Loucy (cell line): ENCODE results near the gene SNORC.

Source experiments
- H2AFZ ChIP-seq: fragments of 200-600 bp; sonication (generic); 2 replicates; pipeline ENCODE4 v1.6.0; 2016; ENCODE audit warnings: antibody characterized with exemption, mild to moderate bottlenecking, low read length, moderate library complexity
- H3F3A ChIP-seq: fragments of 200-600 bp; 2 replicates; pipeline ENCODE4 v1.6.0; 2016; ENCODE audit warnings: antibody characterized with exemption, low read depth, mild to moderate bottlenecking
- H3K27me3 ChIP-seq: fragments of 200-600 bp; sonication (generic); 2 replicates; pipeline ENCODE4 v1.6.1; 2014; ENCODE audit warnings: low read length, mild to moderate bottlenecking; ENCODE audit not compliant: insufficient read depth, poor library complexity, severe bottlenecking
- H3K36me3 ChIP-seq: fragments of 200-600 bp; sonication (generic); 2 replicates; pipeline ENCODE4 v1.6.1; 2016; ENCODE audit warnings: low read length; ENCODE audit not compliant: insufficient read depth
- H3K4me1 ChIP-seq: fragments of 200-600 bp; sonication (generic); 2 replicates; pipeline ENCODE4 v1.5.1; 2014; ENCODE audit warnings: low read length, mild to moderate bottlenecking; ENCODE audit not compliant: insufficient read depth, poor library complexity, severe bottlenecking
- H3K4me2 ChIP-seq: fragments of 200-600 bp; sonication (generic); 2 replicates; pipeline ENCODE4 v1.6.0; 2014; ENCODE audit warnings: antibody characterized with exemption, low read length, low read depth, mild to moderate bottlenecking; ENCODE audit not compliant: poor library complexity, severe bottlenecking
- H3K4me3 ChIP-seq: fragments of 200-600 bp; sonication (generic); 2 replicates; pipeline ENCODE4 v1.5.1; 2014; ENCODE audit warnings: low read length, mild to moderate bottlenecking, mixed read lengths; ENCODE audit not compliant: poor library complexity, severe bottlenecking
- H3K79me2 ChIP-seq: fragments of 200-600 bp; sonication (generic); 2 replicates; pipeline ENCODE4 v1.6.1; 2014; ENCODE audit warnings: low read length; ENCODE audit not compliant: insufficient read depth
- H3K9ac ChIP-seq: fragments of 200-600 bp; sonication (generic); 2 replicates; pipeline ENCODE4 v1.6.0; 2014; ENCODE audit warnings: mild to moderate bottlenecking, low read depth, low read length, moderate library complexity; ENCODE audit not compliant: poor library complexity, severe bottlenecking
- H3K9me2 ChIP-seq: fragments of 200-600 bp; sonication (generic); replicated peaks from 2 replicates; pipeline ENCODE4 v1.6.1; 2016; ENCODE audit warnings: low read depth, low read length, mixed read lengths
- H3K9me3 ChIP-seq: fragments of 200-600 bp; sonication (generic); 2 replicates; pipeline ENCODE4 v1.6.1; 2014; ENCODE audit warnings: mild to moderate bottlenecking, antibody characterized with exemption, low read length, low read depth; ENCODE audit not compliant: insufficient read depth
- H4K20me1 ChIP-seq: fragments of 200-600 bp; sonication (generic); 2 replicates; pipeline ENCODE4 v1.6.0; 2014; ENCODE audit warnings: antibody characterized with exemption, low read length, mild to moderate bottlenecking; ENCODE audit not compliant: insufficient read depth, poor library complexity, severe bottlenecking
- EZH2phosphoT487 ChIP-seq: fragments of 200-600 bp; IDR thresholded peaks from 2 replicates; pipeline ENCODE4 v1.6.1; 2018; ENCODE audit warnings: antibody characterized with exemption, mild to moderate bottlenecking, moderate library complexity, borderline replicate concordance
- TF ChIP-seq, protein P1 (sequence below): fragments of 200-600 bp; sonication (generic); conservative IDR thresholded peaks from 2 replicates; pipeline ENCODE4 v1.5.1; 2014; ENCODE audit warnings: mild to moderate bottlenecking, antibody characterized with exemption, low read length

The SNORC gene

DNA sequence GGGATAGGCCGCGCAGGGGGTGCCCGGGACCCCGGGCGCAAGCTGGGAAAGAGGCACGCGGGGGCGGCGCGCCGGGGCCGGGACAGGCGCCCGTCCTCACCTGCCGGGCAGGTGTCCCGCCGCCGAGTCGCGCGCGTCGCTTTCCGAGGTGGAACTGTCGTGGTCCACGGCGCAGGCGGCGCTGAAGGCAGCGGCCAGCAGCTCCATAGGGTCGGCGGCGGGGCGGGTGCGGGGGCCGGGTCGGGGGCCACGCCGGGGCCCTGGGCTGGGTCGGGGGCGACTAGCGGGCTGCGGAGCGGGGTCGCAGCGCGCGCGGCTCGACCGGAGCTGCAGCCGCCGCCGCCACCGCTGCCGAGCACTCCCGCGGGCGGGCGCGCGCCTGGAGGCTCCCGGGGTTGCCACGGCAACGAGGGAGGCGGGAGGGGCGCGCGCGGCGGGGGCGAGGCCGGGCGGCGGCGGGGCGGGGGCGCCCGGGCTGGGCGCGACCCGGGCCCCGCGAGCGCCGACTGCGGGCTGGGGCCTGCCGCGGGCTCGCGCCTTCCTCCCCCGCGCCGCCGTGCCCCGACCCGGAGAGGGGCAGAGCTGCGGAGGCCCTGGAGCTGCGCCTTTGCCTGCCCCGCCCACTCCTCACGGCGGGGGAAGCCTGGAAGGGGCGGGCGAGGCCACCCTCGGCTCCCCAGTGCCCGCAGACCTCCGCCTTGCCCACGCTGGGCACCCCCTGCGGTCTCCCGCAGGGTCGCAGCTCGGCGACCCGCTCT lies 57.9 kb downstream of the SNORC start:
- Histone ChIP-seq H3K27me3 (no peaks in the 10 kb centered on the region), H3K9me3 (no peaks in the 10 kb centered on the region), H3K4me3 (no peak overlapping the region), H3F3A (no peaks in the 10 kb centered on the region), H3K79me2 (no peaks in the 10 kb centered on the region), H4K20me1 (no peaks in the 10 kb centered on the region), H3K36me3 (no peaks in the 10 kb centered on the region), H2AFZ (no peak overlapping the region), H3K9ac (no peak overlapping the region), H3K9me2 (no peaks in the 10 kb centered on the region), H3K4me2 (no peak overlapping the region), H3K4me1 (no peaks in the 10 kb centered on the region)
- no peak for TF ChIP-seq EZH2phosphoT487
- TF ChIP-seq, protein P1, sequence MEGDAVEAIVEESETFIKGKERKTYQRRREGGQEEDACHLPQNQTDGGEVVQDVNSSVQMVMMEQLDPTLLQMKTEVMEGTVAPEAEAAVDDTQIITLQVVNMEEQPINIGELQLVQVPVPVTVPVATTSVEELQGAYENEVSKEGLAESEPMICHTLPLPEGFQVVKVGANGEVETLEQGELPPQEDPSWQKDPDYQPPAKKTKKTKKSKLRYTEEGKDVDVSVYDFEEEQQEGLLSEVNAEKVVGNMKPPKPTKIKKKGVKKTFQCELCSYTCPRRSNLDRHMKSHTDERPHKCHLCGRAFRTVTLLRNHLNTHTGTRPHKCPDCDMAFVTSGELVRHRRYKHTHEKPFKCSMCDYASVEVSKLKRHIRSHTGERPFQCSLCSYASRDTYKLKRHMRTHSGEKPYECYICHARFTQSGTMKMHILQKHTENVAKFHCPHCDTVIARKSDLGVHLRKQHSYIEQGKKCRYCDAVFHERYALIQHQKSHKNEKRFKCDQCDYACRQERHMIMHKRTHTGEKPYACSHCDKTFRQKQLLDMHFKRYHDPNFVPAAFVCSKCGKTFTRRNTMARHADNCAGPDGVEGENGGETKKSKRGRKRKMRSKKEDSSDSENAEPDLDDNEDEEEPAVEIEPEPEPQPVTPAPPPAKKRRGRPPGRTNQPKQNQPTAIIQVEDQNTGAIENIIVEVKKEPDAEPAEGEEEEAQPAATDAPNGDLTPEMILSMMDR = no peak
